T-helper 2 cell treated with Interferon-gamma antibody and Interleukin-4, amounts not matched to agents 5 μg/mL and 100 μg/mL, for 36 hours (primary cell): ENCODE results near the gene CTBP2.

Source experiments
- DNase-seq: peaks from one replicate; pipeline ENCODE4 v3.0.0; 2021; ENCODE audit warnings: low spot score
- H3K27ac Mint-ChIP-seq: one replicate; pipeline ENCODE4 v1.8.0; 2021; ENCODE audit warnings: mild to moderate bottlenecking, mixed read lengths
- H3K27me3 Mint-ChIP-seq: one replicate; pipeline ENCODE4 v1.8.0; 2021; ENCODE audit warnings: low read depth, mixed read lengths
- H3K36me3 Mint-ChIP-seq: one replicate; pipeline ENCODE4 v1.8.0; 2021; ENCODE audit warnings: low read depth, mixed read lengths
- H3K4me1 Mint-ChIP-seq: one replicate; pipeline ENCODE4 v1.8.0; 2021; ENCODE audit warnings: low read depth, mixed read lengths
- H3K4me3 Mint-ChIP-seq: one replicate; pipeline ENCODE4 v1.8.0; 2022; ENCODE audit warnings: mild to moderate bottlenecking, moderate library complexity, mixed read lengths
- H3K9me3 Mint-ChIP-seq: one replicate; pipeline ENCODE4 v1.8.0; 2021; ENCODE audit warnings: mixed read lengths

The CTBP2 gene

GRCh38 chr10:125026036-125026931 lies 134.1 kb downstream of the CTBP2 start:
- no peak overlapping the region for H3K27ac Mint-ChIP-seq
- no peaks in the 10 kb centered on the region for H3K9me3 Mint-ChIP-seq
- H3K36me3 Mint-ChIP-seq = no peaks in the 10 kb centered on the region
- no peaks in the 10 kb centered on the region for H3K4me1 Mint-ChIP-seq
- no peaks in the 10 kb centered on the region for H3K27me3 Mint-ChIP-seq
- H3K4me3 Mint-ChIP-seq = no peak overlapping the region
- DNase-seq = no peak

DNA sequence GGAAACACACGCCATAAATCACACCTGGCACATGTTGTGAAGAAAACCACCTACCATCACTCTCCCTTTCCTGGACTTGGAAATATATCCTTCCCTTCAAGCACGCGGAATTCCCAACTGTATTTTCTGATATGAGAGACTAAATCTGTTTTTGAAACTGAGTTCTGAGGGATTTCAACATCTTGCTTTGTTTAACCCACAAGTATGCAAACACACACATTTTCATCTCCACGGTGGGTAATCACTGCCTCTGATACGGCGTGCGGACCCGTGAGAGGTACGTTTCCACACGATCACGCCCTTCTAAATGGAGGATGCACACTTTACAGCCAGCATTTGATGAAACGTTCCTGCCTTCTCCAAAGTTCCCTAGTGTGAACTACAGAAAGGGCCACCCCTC lies 135.0 kb downstream of the CTBP2 start:
- Mint-ChIP-seq H3K4me1 (no peaks in the 10 kb centered on the region), H3K27me3 (no peaks in the 10 kb centered on the region), H3K27ac (no peak overlapping the region)

GRCh38 chr10:125024497-125025234 lies 135.7 kb downstream of the CTBP2 start:
- H3K9me3 Mint-ChIP-seq = no peaks in the 10 kb centered on the region
- no peak overlapping the region for H3K27ac Mint-ChIP-seq
- DNase-seq = no peak
- no peaks in the 10 kb centered on the region for H3K36me3 Mint-ChIP-seq
- H3K4me3 Mint-ChIP-seq = no peak overlapping the region
- H3K4me1 Mint-ChIP-seq = no peaks in the 10 kb centered on the region
- H3K27me3 Mint-ChIP-seq = no peaks in the 10 kb centered on the region

More for the DNA sequence above, 135.0 kb downstream of the CTBP2 start:
- no peak for DNase-seq
- no peaks in the 10 kb centered on the region for H3K9me3 Mint-ChIP-seq
- no peak overlapping the region for H3K4me3 Mint-ChIP-seq
- no peaks in the 10 kb centered on the region for H3K36me3 Mint-ChIP-seq

- H3K4me1 Mint-ChIP-seq = no peaks in the 10 kb centered on the region
- H3K4me3 Mint-ChIP-seq = no peak overlapping the region
- no peaks in the 10 kb centered on the region for H3K36me3 Mint-ChIP-seq
- H3K9me3 Mint-ChIP-seq = no peaks in the 10 kb centered on the region
- H3K27ac Mint-ChIP-seq = no peak overlapping the region
- no peak for DNase-seq
- H3K27me3 Mint-ChIP-seq = no peaks in the 10 kb centered on the region
These were observed 136.4 kb downstream of the CTBP2 start for GRCh38 chr10:125023862-125024496.

DNA sequence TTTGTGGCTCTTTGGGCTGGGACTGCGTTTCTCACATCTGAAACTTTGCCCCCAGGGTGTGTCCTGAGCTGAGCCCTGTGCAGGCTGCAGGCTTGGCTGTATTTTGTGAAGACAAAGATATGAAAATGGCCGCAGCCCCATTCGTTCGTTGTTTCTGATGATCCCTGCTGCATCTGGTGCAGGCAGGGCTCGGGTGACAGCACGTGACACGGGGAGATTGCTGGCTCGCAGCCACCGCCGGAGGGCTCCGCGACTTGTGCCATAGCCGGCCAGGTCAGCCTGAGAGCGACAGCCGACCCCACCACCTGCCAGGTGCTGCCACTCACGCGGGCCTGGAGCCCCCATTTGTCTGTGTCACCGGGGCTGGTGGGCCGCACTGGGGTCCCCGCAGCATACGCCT lies 137.1 kb downstream of the CTBP2 start:
- Mint-ChIP-seq H3K27me3 (peaks cover 2% of the 10 kb centered on the region), H3K36me3 (no peaks in the 10 kb centered on the region), H3K4me3 (no peak overlapping the region), H3K4me1 (no peaks in the 10 kb centered on the region), H3K9me3 (no peaks in the 10 kb centered on the region), H3K27ac (no peak overlapping the region)
- no peak for DNase-seq

- DNase-seq = no peak
- Mint-ChIP-seq H3K9me3 (no peaks in the 10 kb centered on the region), H3K27ac (no peak overlapping the region), H3K4me1 (no peaks in the 10 kb centered on the region), H3K36me3 (no peaks in the 10 kb centered on the region), H3K27me3 (peaks cover 3% of the 10 kb centered on the region), H3K4me3 (no peak overlapping the region)
These were observed 137.7 kb downstream of the CTBP2 start for GRCh38 chr10:125022671-125023070.

DNA sequence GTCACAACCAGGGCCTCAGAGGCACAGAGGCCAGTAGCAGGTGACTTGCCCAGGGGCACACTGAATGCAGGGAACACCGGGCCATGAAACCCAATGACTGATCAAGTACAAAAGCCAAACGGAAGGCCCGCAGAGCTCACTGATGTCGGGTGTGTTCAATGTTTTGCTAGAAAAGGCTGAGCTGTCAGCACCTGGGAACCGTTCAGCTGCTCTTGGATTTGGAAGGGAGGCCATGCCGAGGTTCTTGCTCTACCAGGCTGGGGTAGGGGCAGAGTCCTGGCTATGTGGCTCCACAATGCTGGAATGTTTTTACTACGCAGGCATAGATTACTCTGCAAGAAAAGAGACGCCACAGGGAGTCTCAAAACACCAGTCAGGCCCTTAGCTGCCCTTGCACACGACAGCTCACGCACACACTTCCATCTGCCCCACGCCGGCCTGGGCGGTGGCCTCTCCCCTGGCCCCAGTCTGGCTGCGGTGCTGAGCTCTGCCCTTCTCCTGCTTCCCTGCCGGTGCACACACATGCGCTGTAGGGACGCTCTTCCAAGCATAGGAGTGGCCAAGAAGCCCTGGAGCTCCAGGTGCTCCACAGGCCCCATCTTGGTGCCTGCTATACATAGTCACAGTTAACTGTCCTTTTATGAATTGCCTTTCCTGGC lies 138.5 kb downstream of the CTBP2 start:
- Mint-ChIP-seq H3K4me1 (no peaks in the 10 kb centered on the region), H3K27me3 (peaks cover 8% of the 10 kb centered on the region), H3K9me3 (no peaks in the 10 kb centered on the region), H3K27ac (no peak overlapping the region), H3K36me3 (no peaks in the 10 kb centered on the region), H3K4me3 (no peak overlapping the region)
- DNase-seq = no peak

DNA sequence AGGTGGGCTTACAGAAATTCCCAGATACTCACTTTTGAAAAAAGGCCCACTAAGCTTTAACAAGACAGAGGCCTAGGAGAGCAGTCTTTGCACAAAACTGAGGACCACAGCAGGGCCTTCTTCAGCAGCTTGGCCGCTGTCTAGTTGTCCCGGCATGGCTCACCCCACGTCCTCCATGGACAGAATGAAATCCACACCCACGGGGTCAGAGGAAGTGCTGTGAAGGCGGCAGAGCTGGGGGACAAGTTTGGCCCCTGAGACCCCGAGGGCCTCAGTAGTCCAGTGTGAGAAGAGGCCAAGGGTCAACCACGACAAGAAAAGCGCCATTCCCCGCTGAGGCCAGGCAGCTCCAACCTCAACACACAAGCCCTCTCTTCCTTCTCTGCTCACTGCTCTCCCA lies 139.5 kb downstream of the CTBP2 start:
- DNase-seq = no peak
- Mint-ChIP-seq H3K36me3 (no peaks in the 10 kb centered on the region), H3K27ac (no peak overlapping the region), H3K9me3 (no peaks in the 10 kb centered on the region), H3K27me3 (peaks cover 10% of the 10 kb centered on the region), H3K4me3 (no peak overlapping the region), H3K4me1 (no peaks in the 10 kb centered on the region)

- no peak for DNase-seq
- H3K27me3 Mint-ChIP-seq = peaks cover 12% of the 10 kb centered on the region
- H3K4me1 Mint-ChIP-seq = peaks cover 2% of the 10 kb centered on the region
- no peaks in the 10 kb centered on the region for H3K36me3 Mint-ChIP-seq
- H3K27ac Mint-ChIP-seq = no peak overlapping the region
- H3K9me3 Mint-ChIP-seq = no peaks in the 10 kb centered on the region
- no peak overlapping the region for H3K4me3 Mint-ChIP-seq
These were observed 140.0 kb downstream of the CTBP2 start for GRCh38 chr10:125020386-125020785.

- DNase-seq = no peak
- no peaks in the 10 kb centered on the region for H3K9me3 Mint-ChIP-seq
- no peak overlapping the region for H3K27ac Mint-ChIP-seq
- peaks cover 17% of the 10 kb centered on the region for H3K27me3 Mint-ChIP-seq
- H3K36me3 Mint-ChIP-seq = no peaks in the 10 kb centered on the region
- peaks cover 9% of the 10 kb centered on the region for H3K4me1 Mint-ChIP-seq
- no peak overlapping the region for H3K4me3 Mint-ChIP-seq
These were observed 141.7 kb downstream of the CTBP2 start for GRCh38 chr10:125018576-125019143.

DNA sequence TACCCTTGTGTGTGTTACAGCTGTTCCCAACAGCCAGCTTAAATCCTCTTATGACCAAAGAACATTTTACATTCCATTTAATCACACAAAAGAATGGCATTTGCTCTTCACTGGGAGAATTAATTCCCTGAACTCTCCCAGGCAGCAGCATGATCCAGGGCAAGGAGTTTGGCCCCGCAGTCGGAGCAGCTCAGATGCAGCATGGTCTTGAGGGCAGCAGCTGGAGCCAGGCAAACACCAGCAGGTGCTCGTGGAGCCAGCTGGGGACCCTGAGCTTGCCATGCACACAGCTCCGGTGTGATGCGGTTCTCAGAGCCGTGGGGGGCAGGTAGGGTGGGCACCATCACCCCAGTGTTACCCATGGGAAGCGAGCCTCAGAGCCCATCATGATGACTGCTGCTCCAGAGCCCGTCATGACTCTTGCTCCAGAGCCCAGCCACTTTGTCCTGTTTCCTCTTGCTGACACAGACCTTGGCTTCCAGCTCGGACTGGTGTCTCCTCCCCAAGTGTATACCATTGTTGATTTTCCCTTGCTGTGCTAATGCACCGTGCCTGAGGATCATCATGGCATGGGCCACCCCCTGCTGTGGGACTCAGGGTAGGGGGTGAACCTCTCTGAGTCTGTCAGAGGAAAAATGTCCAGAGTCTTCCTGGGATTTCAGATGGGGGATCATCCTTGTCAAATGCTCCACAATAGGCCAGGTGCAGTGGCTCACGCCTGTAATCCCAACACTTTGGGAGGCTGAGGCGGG lies 142.6 kb downstream of the CTBP2 start:
- H3K4me3 Mint-ChIP-seq = no peak overlapping the region
- H3K9me3 Mint-ChIP-seq = no peaks in the 10 kb centered on the region
- H3K4me1 Mint-ChIP-seq = peaks cover 9% of the 10 kb centered on the region
- H3K36me3 Mint-ChIP-seq = no peaks in the 10 kb centered on the region
- peaks cover 18% of the 10 kb centered on the region for H3K27me3 Mint-ChIP-seq
- DNase-seq = no peak
- no peak overlapping the region for H3K27ac Mint-ChIP-seq

DNA sequence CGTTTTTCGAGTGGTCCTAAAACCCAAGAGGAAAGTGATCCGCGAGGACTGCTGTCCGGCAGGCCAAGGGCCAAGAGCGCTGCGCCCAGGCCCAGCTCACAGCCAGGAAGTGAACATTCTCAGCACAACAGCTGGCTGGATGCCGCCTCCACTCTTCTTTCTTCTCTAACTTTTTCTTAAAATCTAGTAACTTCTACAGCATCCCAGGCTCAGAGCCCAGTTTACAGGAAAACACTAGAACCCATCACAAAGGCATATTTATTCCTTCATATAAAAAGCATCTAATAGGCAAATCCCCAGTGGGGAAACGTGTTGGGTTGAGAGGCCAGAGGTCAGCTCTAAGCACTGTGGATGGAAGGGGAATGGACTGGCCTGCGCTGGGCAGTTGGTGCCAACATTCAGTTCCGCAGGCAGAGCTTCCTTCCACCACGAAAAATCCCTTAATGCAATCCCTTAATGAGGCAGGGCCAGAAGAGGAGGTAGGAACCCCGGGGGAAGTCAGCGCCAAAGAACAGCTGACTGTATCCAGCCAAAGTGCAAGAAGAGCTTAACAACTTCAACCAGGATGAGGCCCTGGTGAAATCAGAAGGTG lies 143.7 kb downstream of the CTBP2 start:
- no peak for DNase-seq

GRCh38 chr10:125016123-125016522 lies 144.2 kb downstream of the CTBP2 start:
- H3K27ac Mint-ChIP-seq = no peak overlapping the region
- no peak for DNase-seq
- H3K27me3 Mint-ChIP-seq = peaks cover 18% of the 10 kb centered on the region
- no peaks in the 10 kb centered on the region for H3K36me3 Mint-ChIP-seq
- H3K9me3 Mint-ChIP-seq = no peaks in the 10 kb centered on the region
- no peak overlapping the region for H3K4me3 Mint-ChIP-seq
- peaks cover 9% of the 10 kb centered on the region for H3K4me1 Mint-ChIP-seq

More for the DNA sequence above, 143.7 kb downstream of the CTBP2 start:
- Mint-ChIP-seq H3K36me3 (no peaks in the 10 kb centered on the region), H3K4me3 (no peak overlapping the region), H3K27me3 (peaks cover 18% of the 10 kb centered on the region), H3K9me3 (no peaks in the 10 kb centered on the region), H3K27ac (no peak overlapping the region), H3K4me1 (peaks cover 9% of the 10 kb centered on the region)
